Endothelial cell of umbilical vein (primary cell): ENCODE measurements around the gene CHID1. TPM values are rescaled to one million over a fixed set of nuclear protein-coding genes. Genes with fewer than 3 reads are reported as not detected.

Experiments
- BruUV-seq: library from RNA; stranded (reverse); fragments of 400-500 nt; replicated peaks from 2 replicates; lab custom pipeline; 2021; lab: Mats Ljungman, UMichigan
- CTCF ChIA-PET: fragments of 300-600, 350-600 bp; sonication (Branson Sonifier 250); formaldehyde crosslinking; loops from one replicate; lab custom pipeline; 2021; ENCODE audit warnings: antibody characterized with exemption, inconsistent platforms; lab: Charles Lee
- POLR2A ChIA-PET: fragments of 300-600, 350-600 bp; sonication (Branson Sonifier 250); formaldehyde crosslinking; loops from one replicate; lab custom pipeline; 2021; ENCODE audit warnings: antibody characterized with exemption, inconsistent platforms; lab: Charles Lee
- DNase-seq: peaks from one replicate; pipeline ENCODE4 v3.0.0-alpha.2; 2011; ENCODE audit warnings: low read depth, low spot score
- FAIRE-seq: peaks from 2 replicates; lab custom pipeline; 2011; peaks lifted over from hg19 to GRCh38; lab: Jason Lieb, UNC
- H2AFZ ChIP-seq: 2 replicates; pipeline ENCODE4 v1.6.0; 2012; ENCODE audit warnings: low read depth, low read length, control low read depth, inconsistent platforms
- H3K27ac ChIP-seq: 2 replicates; pipeline ENCODE4 v1.5.1; 2011; ENCODE audit warnings: low read depth, mild to moderate bottlenecking, control low read depth, low read length, moderate library complexity; ENCODE audit not compliant: insufficient read depth
- H3K27me3 ChIP-seq, 2 experiments: 2 replicates each; pipeline versions ENCODE4 v1.6.0 to v1.6.1; 2011; ENCODE audit warnings: low read length in 2 of 2, mixed read lengths in 1 of 2; ENCODE audit not compliant: control insufficient read depth in 2 of 2, insufficient read depth in 2 of 2
- H3K36me3 ChIP-seq, 2 experiments: 2 replicates in 1 of 2; 3 replicates in 1 of 2; pipeline ENCODE4 v1.5.1; 2011; ENCODE audit warnings: low read length in 2 of 2, mild to moderate bottlenecking in 1 of 2, moderate library complexity in 1 of 2; ENCODE audit not compliant: control insufficient read depth in 2 of 2, insufficient read depth in 2 of 2; ENCODE audit errors: extremely low read depth in 1 of 2
- H3K4me1 ChIP-seq: 3 replicates; pipeline ENCODE4 v1.5.1; 2011; ENCODE audit warnings: mild to moderate bottlenecking, low read length; ENCODE audit not compliant: control insufficient read depth, insufficient read depth; ENCODE audit errors: extremely low read depth
- H3K4me2 ChIP-seq: 2 replicates; pipeline ENCODE4 v1.6.1; 2011; ENCODE audit warnings: low read length, control low read depth, mixed read lengths; ENCODE audit not compliant: insufficient read depth
- H3K4me3 ChIP-seq, 3 experiments: fragments of 200-600 bp in 1 of 3; sonication (generic), shearing (Covaris generic) in 1 of 3; replicated peaks in 1 of 3; 2 replicates each; pipeline ENCODE4 v1.5.1; 2011 to 2016; ENCODE audit warnings: control low read depth in 3 of 3, low read length in 3 of 3, mild to moderate bottlenecking in 2 of 3, inconsistent platforms in 1 of 3, low read depth in 1 of 3, moderate library complexity in 1 of 3; ENCODE audit not compliant: insufficient read depth in 1 of 3
- H3K79me2 ChIP-seq: 2 replicates; pipeline ENCODE4 v1.6.0; 2012; ENCODE audit warnings: low read length, inconsistent platforms; ENCODE audit not compliant: control insufficient read depth, insufficient read depth
- H3K9ac ChIP-seq: replicated peaks from 2 replicates; pipeline ENCODE3; 2011; ENCODE audit warnings: low read length, control low read depth; ENCODE audit not compliant: insufficient read depth; ENCODE audit errors: extremely low read depth
- H3K9me1 ChIP-seq: replicated peaks from 3 replicates; pipeline ENCODE4 v1.6.0; 2011; ENCODE audit warnings: mild to moderate bottlenecking, low read length; ENCODE audit not compliant: control insufficient read depth, insufficient read depth; ENCODE audit errors: extremely low read depth
- H3K9me3 ChIP-seq: replicated peaks from 2 replicates; pipeline ENCODE4 v1.5.1; 2012; ENCODE audit warnings: low read length, inconsistent platforms; ENCODE audit not compliant: control insufficient read depth, insufficient read depth
- H4K20me1 ChIP-seq: replicated peaks from 2 replicates; pipeline ENCODE3; 2011; ENCODE audit warnings: mild to moderate bottlenecking, low read length; ENCODE audit not compliant: control insufficient read depth, insufficient read depth; ENCODE audit errors: extremely low read depth
- CTCF ChIP-seq, 2 donors: IDR thresholded peaks; 1 replicate in 1 of 2; 2 replicates in 1 of 2; pipeline ENCODE4 v1.5.1; 2011; ENCODE audit warnings: low read length in 2 of 2, mild to moderate bottlenecking in 2 of 2, moderate library complexity in 2 of 2, control low read depth in 1 of 2, inconsistent platforms in 1 of 2, low read depth in 1 of 2; ENCODE audit not compliant: insufficient read depth in 1 of 2; ENCODE audit errors: extremely low read depth in 1 of 2
- EZH2 ChIP-seq: IDR thresholded peaks from 2 replicates; pipeline ENCODE4 v1.6.1; 2012; ENCODE audit warnings: borderline replicate concordance, low read depth, mild to moderate bottlenecking, moderate library complexity, low read length, inconsistent platforms; ENCODE audit not compliant: severe bottlenecking
- FOS ChIP-seq: IDR thresholded peaks from 2 replicates; pipeline ENCODE4 v1.6.1; 2011; ENCODE audit warnings: mild to moderate bottlenecking, low read length, moderate library complexity, borderline replicate concordance; ENCODE audit not compliant: insufficient read depth
- GATA2 ChIP-seq: IDR thresholded peaks from 2 replicates; pipeline ENCODE4 v1.7.0; 2011; ENCODE audit warnings: low read depth, mild to moderate bottlenecking, moderate library complexity, mixed read lengths, low read length; ENCODE audit not compliant: insufficient read length, insufficient read depth
- JUN ChIP-seq: IDR thresholded peaks from 2 replicates; pipeline ENCODE4 v1.6.1; 2011; ENCODE audit warnings: borderline replicate concordance, low read depth; ENCODE audit not compliant: insufficient read length, insufficient read depth
- MAX ChIP-seq: IDR thresholded peaks from 2 replicates; pipeline ENCODE4 v1.6.1; 2011; ENCODE audit not compliant: insufficient read depth, insufficient read length
- MYC ChIP-seq: IDR thresholded peaks from one replicate; pipeline ENCODE4 v1.6.1; 2011; ENCODE audit warnings: mild to moderate bottlenecking, low read depth, low read length
- POLR2A ChIP-seq: IDR thresholded peaks from 2 replicates; pipeline ENCODE4 v1.6.1; 2012; ENCODE audit warnings: low read depth, mild to moderate bottlenecking, control low read depth, low read length
- POLR2AphosphoS5 ChIP-seq: IDR thresholded peaks from 2 replicates; pipeline ENCODE4 v1.6.1; 2012; ENCODE audit warnings: low read depth, mild to moderate bottlenecking, control low read depth, low read length, moderate library complexity; ENCODE audit not compliant: insufficient read depth
- dilution Hi-C: fragments of 300-500 bp; cut with MboI; formaldehyde crosslinking; loops from one replicate; pipeline ENCODE4 v1.15.0; 2019; ENCODE audit warnings: low sequenced_read_pairs; ENCODE audit not compliant: extremely low pct_ligation_motif_present
- intact Hi-C: fragments of 100-400 bp; cut with micrococcal nuclease; formaldehyde crosslinking; loops from one replicate; pipeline ENCODE4 v1.10.0; 2022
- polyA plus RNA-seq, 4 experiments: library from polyadenylated mRNA; depleted of rRNA in 3 of 4; stranded (reverse) in 3 of 4; unstranded in 1 of 4; fragments of >200 nt; gene quantifications; 2 replicates each; pipeline versions ENCODE4 v1.2.1 to v1.2.3, GENCODE V29; 2011 to 2012; ENCODE audit warnings: missing spikeins in 1 of 4
- total RNA-seq: library from RNA; stranded (reverse); gene quantifications from 2 replicates; pipeline ENCODE4 v1.2.3, GENCODE V29; 2021

Gene CHID1
- total and polyA plus RNA-seq, 2 donors (not counting 3 experiments of a cell fraction or from before 2014, with no cell fraction given): 89.8 to 107 TPM

- FAIRE-seq (no peak), DNase-seq (no peak)
- Histone ChIP-seq H3K4me1 (peaks cover 31% of the 10 kb centered on the region), H2AFZ (no peak overlapping the region), H3K9me1 (no peaks in the 10 kb centered on the region), H3K9me3 (no peaks in the 10 kb centered on the region), H3K79me2 (peaks cover 70% of the 10 kb centered on the region), H3K4me3 (no peak overlapping the region), H3K4me2 (no peak overlapping the region), H3K27ac (no peak overlapping the region), H3K36me3 (peaks cover 25 to 43% of the 10 kb centered on the region in 2 experiments), H3K9ac (no peak overlapping the region), H3K27me3 (no peaks in the 10 kb centered on the region), H4K20me1 (no peaks in the 10 kb centered on the region)
- dilution Hi-C loops: no loop called here
- intact Hi-C loops: no loop called here
- POLR2A ChIA-PET: no interaction called here
- TF ChIP-seq EZH2 (no peak), POLR2AphosphoS5 (no peak), FOS (no peak), POLR2A (no peak), MYC (no peak), JUN (no peak), CTCF (IDR thresholded peaks at IDR 0.05; ENCODE audit: extremely low read depth in 1 of 2, insufficient read depth in 1 of 2, low read depth in 1 of 2, low read length in 2 of 2) (no peak), MAX (no peak), GATA2 (no peak)
- CTCF ChIA-PET: no interaction called here
- BruUV-seq: no TSS peak
Measured at GRCh38 chr11:837990-838307, 72.7 kb downstream of the CHID1 start.
